GM18499 (cell line): ENCODE measurements around the gene MME.

Experiments
- ATAC-seq: cut with Tn5 transposase; IDR thresholded peaks from one replicate; pipeline ENCODE4 v1.9.1; 2021; ENCODE audit warnings: moderate number of reproducible peaks; ENCODE audit not compliant: insufficient read depth, unreplicated experiment

The MME gene

GRCh38 chr3:155079746-155080487, at the start of gene MME:
MME (plus strand) TSS chr3:155080319; CDS start chr3:155084168, 3,849 bp downstream.
- ATAC-seq, result no peak

- no peak for ATAC-seq
These were observed 48.9 kb upstream of the MME start for GRCh38 chr3:155031186-155031585.

DNA sequence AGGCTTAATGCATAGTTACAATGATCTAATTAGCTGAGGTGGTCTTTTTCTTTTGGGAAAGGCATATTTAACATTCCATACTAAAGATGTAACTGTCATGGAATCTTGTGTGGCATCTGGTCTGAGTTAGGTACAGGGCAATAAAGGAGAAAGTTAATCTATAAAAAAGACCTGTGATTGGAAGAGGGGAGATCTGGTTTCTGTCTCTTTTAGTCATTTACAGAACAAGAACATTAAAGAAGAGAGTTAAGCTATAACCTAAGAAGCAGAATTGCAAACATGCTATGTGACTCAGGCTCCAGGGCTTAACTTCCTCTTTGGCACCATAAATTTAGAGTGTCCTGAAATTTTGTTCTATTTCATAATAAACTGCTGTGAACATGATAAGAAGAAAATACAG, 47.2 kb upstream of the MME start:
- no peak for ATAC-seq

DNA sequence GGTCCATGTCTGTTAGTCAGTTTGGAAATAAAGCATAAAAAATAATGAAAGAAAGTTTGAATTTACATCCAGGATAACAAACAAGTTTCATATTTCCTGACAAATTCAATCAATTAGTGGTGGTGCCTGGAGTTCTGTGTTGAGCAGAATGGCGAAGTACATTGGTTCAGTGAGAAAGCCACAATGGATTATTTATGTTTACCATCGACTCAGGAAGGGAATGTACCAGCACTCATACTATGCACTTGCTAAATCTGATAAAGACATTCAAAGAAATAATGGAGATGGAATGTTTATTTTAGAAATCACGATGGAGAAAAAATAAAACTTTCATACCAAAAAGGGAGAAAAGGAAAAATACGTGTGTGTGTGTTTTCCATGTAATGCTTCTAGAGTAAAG, 45.3 kb upstream of the MME start:
- ATAC-seq, result no peak

- ATAC-seq, result no peak
These were observed 44.6 kb upstream of the MME start for GRCh38 chr3:155035553-155035952.

DNA sequence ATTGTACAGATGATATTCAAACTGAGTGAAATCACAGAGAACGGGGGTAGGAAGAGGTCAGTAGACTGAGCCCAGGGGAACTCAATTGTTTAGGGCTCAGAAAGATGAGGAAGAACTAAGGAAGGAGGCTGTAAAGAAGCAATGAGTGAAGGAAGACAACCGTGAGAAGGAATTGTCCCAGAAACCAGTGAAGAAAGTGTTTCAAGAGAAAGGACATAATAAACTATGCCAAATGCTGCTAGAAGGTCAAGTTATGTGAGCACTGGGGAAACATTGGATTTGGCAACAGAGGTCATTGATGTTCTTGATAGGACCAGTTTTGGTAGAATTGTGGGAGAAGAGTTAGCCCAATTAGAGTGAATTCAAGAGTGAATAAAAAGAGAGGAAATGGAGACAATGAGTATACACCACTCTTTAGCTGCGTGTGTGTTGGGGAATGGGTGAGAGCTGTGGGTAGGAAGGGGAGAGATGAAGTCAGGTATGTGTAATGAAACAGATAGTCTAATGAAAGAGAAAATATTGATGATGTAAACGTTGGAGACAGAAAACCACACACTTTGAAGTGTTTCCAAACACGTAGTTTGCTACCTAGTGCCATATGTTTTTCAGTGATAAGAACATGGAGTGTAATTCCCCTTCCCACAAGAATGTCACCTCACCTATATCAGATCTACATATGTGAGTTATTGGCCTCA, 42.5 kb upstream of the MME start:
- ATAC-seq, result no peak

DNA sequence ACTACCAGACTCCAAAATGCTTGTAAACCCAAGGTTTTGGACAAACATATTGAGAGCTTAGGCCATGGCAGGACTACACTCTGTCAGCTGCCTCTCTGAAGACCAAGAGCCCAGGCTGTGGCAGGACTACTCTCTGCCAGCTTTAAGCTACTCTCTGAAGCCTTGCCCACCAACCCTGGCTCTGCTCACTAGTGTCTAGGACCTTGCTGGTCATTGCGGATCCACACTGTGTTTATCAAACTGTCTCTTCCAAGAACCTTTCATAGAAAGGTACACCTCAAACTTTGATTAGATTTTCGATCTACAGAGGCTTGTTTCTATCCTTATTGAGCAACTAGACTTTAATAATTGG, 41.9 kb upstream of the MME start:
- ATAC-seq, result no peak

- no peak for ATAC-seq
These were observed 33.2 kb upstream of the MME start for GRCh38 chr3:155046935-155047334.

GRCh38 chr3:155047672-155048071, 32.4 kb upstream of the MME start:
- ATAC-seq, result no peak

GRCh38 chr3:155049959-155050358, 30.2 kb upstream of the MME start:
- no peak for ATAC-seq

GRCh38 chr3:155052470-155052869, 27.6 kb upstream of the MME start:
- ATAC-seq, result no peak

- no peak for ATAC-seq
These were observed 26.4 kb upstream of the MME start for GRCh38 chr3:155053756-155054155.

GRCh38 chr3:155064920-155065319, 15.2 kb upstream of the MME start:
- no peak for ATAC-seq

- ATAC-seq, result no peak
These were observed 14.6 kb upstream of the MME start for GRCh38 chr3:155065537-155065936.

DNA sequence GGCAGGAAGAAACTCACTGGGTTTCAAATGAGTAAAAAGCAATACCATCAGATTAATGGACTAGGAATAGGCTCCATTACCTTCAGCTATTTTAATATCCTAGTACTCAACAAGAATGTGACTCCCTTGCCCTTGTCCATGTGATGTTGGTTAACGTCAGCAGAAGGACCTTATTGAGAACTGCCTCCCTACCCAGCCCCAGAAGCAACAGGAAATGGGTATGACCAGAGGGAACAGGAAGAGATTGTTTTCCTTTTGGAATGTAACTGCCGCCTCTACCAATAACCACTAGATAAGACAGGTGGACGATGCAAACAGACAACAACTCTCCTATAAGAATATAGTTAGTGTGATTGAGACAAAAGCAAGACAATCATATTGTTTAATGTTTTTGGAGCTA, 10.4 kb upstream of the MME start:
- no peak for ATAC-seq

GRCh38 chr3:155070316-155070715, 9.8 kb upstream of the MME start:
- no peak for ATAC-seq

DNA sequence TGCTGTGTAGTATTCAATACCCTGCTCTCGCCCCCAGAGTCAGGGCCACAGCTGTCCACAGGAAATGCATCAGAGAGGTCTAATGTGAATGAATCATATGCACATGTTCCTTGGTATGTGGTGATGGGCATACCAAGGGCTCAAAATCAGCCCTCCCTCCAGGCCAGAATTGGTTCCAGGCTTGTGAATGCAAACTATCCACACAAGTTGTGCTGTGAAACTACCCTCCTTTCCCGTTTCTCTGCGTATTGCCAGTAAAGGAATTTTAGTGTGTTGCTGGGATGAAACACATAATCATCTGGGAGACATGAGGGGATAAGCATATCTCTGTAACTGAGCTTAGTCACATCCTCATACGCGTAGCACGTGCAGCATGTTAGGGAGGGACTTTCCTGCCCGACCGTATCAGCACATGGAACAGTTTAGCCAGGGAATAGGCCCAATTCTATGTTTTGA, 9.2 kb upstream of the MME start:
- no peak for ATAC-seq

GRCh38 chr3:155075200-155075599, 4.9 kb upstream of the MME start:
- ATAC-seq, result no peak

DNA sequence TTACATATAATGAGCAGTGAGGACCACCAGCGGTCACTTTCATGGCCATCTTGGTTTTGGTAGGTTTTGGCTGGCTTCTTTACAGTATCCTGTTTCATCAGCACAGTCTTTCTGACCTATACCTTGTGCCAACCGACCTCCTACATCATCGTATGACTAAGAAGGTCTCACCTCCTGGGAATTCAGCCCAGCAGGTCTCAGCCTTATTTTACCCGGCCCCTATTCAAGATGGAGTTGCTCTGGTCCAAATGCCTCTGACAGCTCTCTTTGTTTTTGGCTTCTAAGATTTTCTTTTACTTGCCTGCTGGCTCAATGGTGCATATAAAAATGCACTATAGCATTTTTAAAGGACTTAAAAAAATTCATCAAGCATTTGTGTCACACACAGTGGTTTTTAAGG, 3.2 kb upstream of the MME start:
- no peak for ATAC-seq

DNA sequence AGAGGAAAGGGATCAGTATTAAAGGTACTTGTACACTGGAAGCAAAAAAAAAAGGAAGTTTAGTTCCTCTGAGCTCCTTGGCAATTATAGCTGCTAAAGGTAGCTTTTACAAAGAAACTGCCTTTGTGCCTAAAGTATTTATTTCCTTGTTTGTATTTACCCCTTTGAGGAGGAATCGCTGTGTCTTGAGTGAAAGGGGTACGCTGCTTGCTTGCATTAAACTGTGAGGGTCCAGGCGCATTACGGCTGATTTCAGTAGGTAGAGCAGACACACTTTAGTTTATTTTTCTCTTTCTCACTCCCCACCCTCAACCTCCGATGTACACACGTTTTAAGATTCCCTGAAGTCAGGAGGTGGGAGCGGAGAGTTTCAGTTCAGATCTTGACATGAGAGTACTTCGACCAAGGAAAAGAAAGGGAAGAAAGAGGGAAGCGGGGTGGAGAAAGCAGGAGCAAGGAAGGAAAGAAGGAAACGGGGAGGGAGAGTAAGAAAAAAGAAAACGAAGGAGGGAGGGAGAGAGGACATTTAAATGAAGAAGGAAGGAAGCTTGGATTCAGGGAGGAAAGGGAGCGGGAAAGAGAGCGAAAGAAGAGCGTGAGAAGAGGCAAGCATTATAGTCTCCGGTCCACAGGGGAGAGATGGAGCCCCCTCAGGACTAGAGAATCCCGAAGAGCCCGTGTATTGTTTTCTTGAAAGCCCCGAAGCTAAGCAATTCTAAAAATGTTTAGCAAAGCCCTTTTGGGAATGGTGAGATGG, 1.2 kb upstream of the MME start:
- ATAC-seq, result no peak

DNA sequence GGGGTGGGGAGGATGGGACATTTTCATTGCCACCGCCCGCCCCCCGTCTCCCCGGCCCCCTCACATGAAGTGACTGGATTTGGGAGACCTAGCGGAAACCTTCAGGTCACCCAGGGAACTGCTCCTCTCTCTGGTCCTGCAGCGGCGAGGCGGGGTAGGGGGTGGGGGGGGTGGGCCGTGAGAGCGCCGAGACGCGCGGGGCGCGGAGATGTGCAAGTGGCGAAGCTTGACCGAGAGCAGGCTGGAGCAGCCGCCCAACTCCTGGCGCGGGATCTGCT, 712 bp upstream of the MME start:
- ATAC-seq, result no peak

DNA sequence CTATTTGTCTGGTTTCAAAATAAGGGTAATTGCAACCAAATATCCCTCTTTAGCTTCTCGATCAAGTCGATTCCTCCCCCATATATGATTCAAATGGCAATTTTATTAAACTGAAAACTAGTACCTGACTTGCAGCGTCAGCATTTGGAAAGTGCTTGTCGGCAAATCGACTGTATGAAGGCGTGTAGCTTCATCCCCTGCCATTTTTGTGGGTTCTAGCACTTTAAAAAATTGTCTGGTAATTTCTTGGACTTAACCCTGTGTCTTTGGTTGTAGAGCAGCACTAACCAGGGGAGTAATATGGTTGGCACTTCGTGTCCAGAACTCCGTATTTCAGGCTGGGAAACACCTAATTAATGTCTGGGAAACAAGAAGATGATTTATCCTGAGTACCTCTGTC, 573 bp downstream of the MME start:
- no peak for ATAC-seq
